ENCODE data around the gene HRCT1. TPM values are rescaled to one million over a fixed set of nuclear protein-coding genes. Genes with fewer than 3 reads are reported as not detected.
"Not testable (repeated sequence)": the region's sequence is repeated elsewhere in the genome, so short reads cannot be mapped to it uniquely, and the experiment has no call there.

The HRCT1 gene
- total RNA-seq, 1 experiment from 2014 or later: 0.32 TPM

DNA sequence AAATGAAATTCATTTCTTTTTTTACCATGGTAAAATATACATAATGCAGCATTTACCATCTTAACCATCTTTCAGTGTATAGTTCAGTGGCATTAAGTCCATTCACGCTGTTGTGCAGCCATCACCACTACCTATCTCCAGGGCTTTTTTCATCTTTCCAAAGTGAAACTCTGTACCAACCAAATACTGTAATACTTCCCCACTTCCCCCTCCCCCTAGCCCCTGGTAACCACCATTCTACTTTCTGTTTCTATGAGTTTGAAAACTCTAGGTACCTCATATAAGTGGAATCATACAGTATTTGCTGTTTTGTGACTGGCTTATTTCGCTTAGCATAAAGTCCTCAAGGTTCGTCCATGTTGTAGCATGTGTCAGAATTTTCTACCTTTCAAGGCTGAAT is 26.7 kb downstream of the HRCT1 start (continued):
- no peak for TF ChIP-seq ELF1 (IDR thresholded peaks at IDR 0.05; ENCODE audit: borderline replicate concordance, low read depth)
- TF ChIP-seq CBX3 (IDR thresholded peaks at IDR 0.05; ENCODE audit: low read depth): no peak
- no peak for TF ChIP-seq ZFX (IDR thresholded peaks at IDR 0.05)
- TF ChIP-seq POLR2AphosphoS5 (IDR thresholded peaks at IDR 0.05; ENCODE audit: low read depth, low read length): no peak

DNA sequence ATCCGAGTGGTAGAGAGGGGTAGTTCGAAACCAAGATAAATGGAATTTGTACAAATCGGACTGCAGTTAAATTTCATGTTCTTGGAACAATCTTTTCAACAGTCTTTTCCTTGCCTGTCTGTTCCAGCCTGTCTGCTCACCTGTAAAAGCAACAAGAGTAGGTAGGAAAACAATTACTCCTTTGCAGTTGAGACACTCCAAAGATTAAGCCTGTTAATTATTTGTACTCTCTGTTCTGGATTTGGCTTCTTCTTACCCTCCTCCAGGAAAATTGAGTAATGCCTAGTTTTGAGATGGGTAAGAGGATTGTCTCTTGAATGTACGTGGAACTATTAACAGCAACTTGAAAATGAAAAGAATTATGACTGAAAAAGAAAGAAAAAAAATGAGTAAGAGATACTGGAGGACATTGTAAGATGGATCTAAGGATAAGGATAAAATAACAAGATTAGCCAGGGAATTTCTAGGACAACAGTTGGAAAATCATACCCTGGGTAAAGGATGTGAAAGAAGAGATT is 27.6 kb downstream of the HRCT1 start:
- Histone ChIP-seq H3K36me3 (ENCODE audit: control insufficient read depth in 1 of 2, insufficient read depth in 2 of 2, low read length in 2 of 2) (no peaks in the 10 kb centered on the region), H3K79me2 (ENCODE audit: insufficient read depth, low read length) (no peaks in the 10 kb centered on the region), H2AFZ (ENCODE audit: low read depth, low read length, poor library complexity, severe bottlenecking) (peak overlapping the region; percentile 73), H4K20me1 (ENCODE audit: insufficient read depth) (no peaks in the 10 kb centered on the region), H3K9ac (ENCODE audit: low read length) (no peak overlapping the region), H3K27ac (ENCODE audit: low read depth, low read length) (no peak overlapping the region), H3K9me2 (ENCODE audit: insufficient read depth) (no peaks in the 10 kb centered on the region), H3K27me3 (ENCODE audit: insufficient read depth, low read length) (no peaks in the 10 kb centered on the region), H3K4me2 (ENCODE audit: low read length) (no peak overlapping the region), H3K4me1 (ENCODE audit: control insufficient read depth in 1 of 2, insufficient read depth in 2 of 2, low read length in 2 of 2) (no peaks in the 10 kb centered on the region), H3K4me3 (replicated peaks in 1 of 2; ENCODE audit: low read depth in 1 of 2, low read length in 2 of 2) (no peak overlapping the region), H3K9me3 (ENCODE audit: control insufficient read depth in 1 of 2, insufficient read depth in 1 of 2, low read depth in 1 of 2, low read length in 2 of 2) (no peaks in the 10 kb centered on the region)
- RAD21 ChIA-PET (ENCODE audit: low non-redundant PET in 1 of 2, low total read pairs in 2 of 2, uncharacterized antibody in 2 of 2, unreplicated experiment in 2 of 2): no interaction called here
- intact Hi-C loops (cut with micrococcal nuclease): no loop called here
- DNase-seq (ENCODE audit: low read depth, low spot score): no peak
- BruUV-seq (replicated peaks): no TSS peak
- no peak for TF ChIP-seq CEBPB (IDR thresholded peaks at IDR 0.05; ENCODE audit: low read depth)
- TF ChIP-seq ZFX (IDR thresholded peaks at IDR 0.05): no peak
- no peak for TF ChIP-seq TCF7L2 (IDR thresholded peaks at IDR 0.05; ENCODE audit: borderline replicate concordance, extremely low read depth, insufficient read depth, insufficient read length)
- TF ChIP-seq MAX (IDR thresholded peaks at IDR 0.05): no peak
- TF ChIP-seq JUND (IDR thresholded peaks at IDR 0.05): no peak
- no peak for TF ChIP-seq EZH2 (IDR thresholded peaks at IDR 0.05)
- TF ChIP-seq SIN3A (IDR thresholded peaks at IDR 0.05; ENCODE audit: low read depth): no peak
- TF ChIP-seq POLR2A (IDR thresholded peaks at IDR 0.05; ENCODE audit: borderline replicate concordance, extremely low read depth, insufficient read depth, insufficient read length): no peak
- TF ChIP-seq REST (IDR thresholded peaks at IDR 0.05; ENCODE audit: low read depth): no peak
- TF ChIP-seq, protein P1, sequence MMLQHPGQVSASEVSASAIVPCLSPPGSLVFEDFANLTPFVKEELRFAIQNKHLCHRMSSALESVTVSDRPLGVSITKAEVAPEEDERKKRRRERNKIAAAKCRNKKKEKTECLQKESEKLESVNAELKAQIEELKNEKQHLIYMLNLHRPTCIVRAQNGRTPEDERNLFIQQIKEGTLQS (IDR thresholded peaks at IDR 0.05): no peak
- no peak for TF ChIP-seq ELF1 (IDR thresholded peaks at IDR 0.05; ENCODE audit: borderline replicate concordance, low read depth)
- no peak for TF ChIP-seq ZBTB33 (IDR thresholded peaks at IDR 0.05; ENCODE audit: extremely low read depth, insufficient replicate concordance, low read length)
- no peak for TF ChIP-seq EGR1 (IDR thresholded peaks at IDR 0.05; ENCODE audit: low read depth)
- CTCF ChIA-PET: interaction anchor here (1.0 kb wide), 1 partner anchor 12 kb away, joined by 5 read pairs; no protein-coding TSS in a partner anchor
- no peak for ATAC-seq
- POLR2A ChIA-PET: interaction anchor here (0.8 kb wide), 1 partner anchor 12 kb away, joined by 3 read pairs; no protein-coding TSS in a partner anchor

DNA sequence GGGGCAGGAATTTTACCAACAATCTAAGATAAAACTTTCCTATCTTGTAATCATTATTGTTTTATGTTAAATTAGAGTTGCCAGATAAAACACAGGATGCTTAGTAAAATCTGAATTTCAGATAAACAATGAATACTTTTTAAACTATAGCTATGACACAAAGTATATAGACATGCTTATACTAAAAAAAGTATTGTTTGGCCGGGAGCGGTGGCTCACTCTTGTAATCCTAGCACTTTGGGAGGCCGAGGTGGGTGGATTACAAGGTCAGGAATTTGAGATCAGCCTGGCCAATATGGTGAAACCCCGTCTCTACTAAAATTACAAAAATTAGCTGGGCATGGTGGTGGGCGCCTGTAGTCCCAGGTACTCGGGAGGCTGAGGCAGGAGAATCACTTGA is 28.1 kb downstream of the HRCT1 start:
- intact Hi-C loops (cut with micrococcal nuclease); H3K9me2 ChIP-seq (ENCODE audit: insufficient read depth); DNase-seq (ENCODE audit: low read depth, low spot score); H3K4me3 ChIP-seq (replicated peaks in 1 of 2; ENCODE audit: low read depth in 1 of 2, low read length in 2 of 2); H3K9me3 ChIP-seq (ENCODE audit: control insufficient read depth in 1 of 2, insufficient read depth in 1 of 2, low read depth in 1 of 2, low read length in 2 of 2); H3K4me1 ChIP-seq (ENCODE audit: control insufficient read depth in 1 of 2, insufficient read depth in 2 of 2, low read length in 2 of 2); H3K4me2 ChIP-seq (ENCODE audit: low read length); BruUV-seq (replicated peaks); POLR2A ChIA-PET; H2AFZ ChIP-seq (ENCODE audit: low read depth, low read length, poor library complexity, severe bottlenecking); H3K27ac ChIP-seq (ENCODE audit: low read depth, low read length); H4K20me1 ChIP-seq (ENCODE audit: insufficient read depth); ATAC-seq; H3K36me3 ChIP-seq (ENCODE audit: control insufficient read depth in 1 of 2, insufficient read depth in 2 of 2, low read length in 2 of 2); H3K9ac ChIP-seq (ENCODE audit: low read length); RAD21 ChIA-PET (ENCODE audit: low non-redundant PET in 1 of 2, low total read pairs in 2 of 2, uncharacterized antibody in 2 of 2, unreplicated experiment in 2 of 2); H3K27me3 ChIP-seq (ENCODE audit: insufficient read depth, low read length); H3K79me2 ChIP-seq (ENCODE audit: insufficient read depth, low read length): not testable (repeated sequence)
- CTCF ChIA-PET: interaction anchor here (1.0 kb wide), 1 partner anchor 11 kb away, joined by 5 read pairs; no protein-coding TSS in a partner anchor

Data from HCT116 (cell line).